Body of pancreas (tissue), 4 donors: Measurements from ENCODE around the gene CSF3.

Source experiments
- POLR2A ChIP-seq, 3 donors: fragments of 450-650 bp; IDR thresholded peaks; one replicate each; pipeline ENCODE4 v1.6.1; 2016; ENCODE audit warnings: antibody characterized with exemption in 3 of 3, mild to moderate bottlenecking in 2 of 3
- TF ChIP-seq, protein P1 (sequence below), 7 experiments: fragments of 450-650 bp in 4 of 7; fragments of 200-600 bp in 3 of 7; sonication (generic) in 3 of 7; IDR thresholded peaks; one replicate each; pipeline ENCODE4 v1.5.1; 2016 to 2019; ENCODE audit warnings: antibody characterized with exemption in 7 of 7

DNA sequence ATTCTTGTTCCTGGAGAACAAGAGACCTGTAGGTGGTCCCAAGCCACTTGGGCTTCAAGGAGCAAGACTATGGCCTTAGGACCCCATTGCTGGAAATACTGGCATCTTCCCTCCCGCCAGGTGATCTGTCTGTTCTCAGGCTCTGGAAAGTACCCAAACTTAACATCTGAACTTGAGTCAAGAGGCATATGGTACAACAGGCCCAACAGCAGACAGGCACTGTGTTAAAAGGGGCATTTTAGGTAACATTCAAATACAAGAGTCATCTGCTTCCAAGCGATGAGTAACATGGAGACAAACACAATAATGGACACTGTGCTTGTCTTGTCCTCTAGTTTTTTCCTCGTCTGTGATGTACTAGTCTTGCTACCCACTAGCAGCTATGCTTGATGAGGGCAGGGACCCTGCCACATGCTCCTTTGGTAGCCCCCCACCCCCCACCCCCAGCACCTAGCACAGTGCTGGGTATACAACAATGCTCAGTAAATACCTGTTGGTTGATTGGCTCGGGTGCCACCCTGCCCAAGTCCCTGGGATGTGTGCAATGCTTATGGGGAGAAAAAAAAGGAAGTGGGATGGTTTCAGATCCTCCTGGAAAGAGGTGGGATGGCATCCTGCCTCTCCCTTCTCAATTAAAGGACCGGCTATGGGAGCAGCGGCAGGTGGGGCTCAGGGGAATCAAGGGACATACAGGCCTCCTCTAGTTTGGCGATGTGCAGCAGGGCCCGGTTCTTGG, 19.4 kb downstream of the CSF3 start:
- TF ChIP-seq, protein P1, sequence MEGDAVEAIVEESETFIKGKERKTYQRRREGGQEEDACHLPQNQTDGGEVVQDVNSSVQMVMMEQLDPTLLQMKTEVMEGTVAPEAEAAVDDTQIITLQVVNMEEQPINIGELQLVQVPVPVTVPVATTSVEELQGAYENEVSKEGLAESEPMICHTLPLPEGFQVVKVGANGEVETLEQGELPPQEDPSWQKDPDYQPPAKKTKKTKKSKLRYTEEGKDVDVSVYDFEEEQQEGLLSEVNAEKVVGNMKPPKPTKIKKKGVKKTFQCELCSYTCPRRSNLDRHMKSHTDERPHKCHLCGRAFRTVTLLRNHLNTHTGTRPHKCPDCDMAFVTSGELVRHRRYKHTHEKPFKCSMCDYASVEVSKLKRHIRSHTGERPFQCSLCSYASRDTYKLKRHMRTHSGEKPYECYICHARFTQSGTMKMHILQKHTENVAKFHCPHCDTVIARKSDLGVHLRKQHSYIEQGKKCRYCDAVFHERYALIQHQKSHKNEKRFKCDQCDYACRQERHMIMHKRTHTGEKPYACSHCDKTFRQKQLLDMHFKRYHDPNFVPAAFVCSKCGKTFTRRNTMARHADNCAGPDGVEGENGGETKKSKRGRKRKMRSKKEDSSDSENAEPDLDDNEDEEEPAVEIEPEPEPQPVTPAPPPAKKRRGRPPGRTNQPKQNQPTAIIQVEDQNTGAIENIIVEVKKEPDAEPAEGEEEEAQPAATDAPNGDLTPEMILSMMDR (IDR thresholded peaks at IDR 0.05), result no peak
- TF ChIP-seq POLR2A (IDR thresholded peaks at IDR 0.05), result no peak
